DND-41 (cell line): Measurements from ENCODE around the gene ELF1.

Experiments used
- EZH2 ChIP-seq: IDR thresholded peaks from 3 replicates; pipeline ENCODE4 v1.6.1; 2012; ENCODE audit warnings: borderline replicate concordance, low read depth, mild to moderate bottlenecking, moderate library complexity, low read length, inconsistent platforms; ENCODE audit not compliant: severe bottlenecking
- TF ChIP-seq, protein P1 (sequence below): IDR thresholded peaks from 2 replicates; pipeline ENCODE4 v1.5.1; 2012; ENCODE audit warnings: borderline replicate concordance, low read length, moderate library complexity, mild to moderate bottlenecking; ENCODE audit not compliant: poor library complexity, severe bottlenecking; ENCODE audit errors: extremely low read depth

DNA sequence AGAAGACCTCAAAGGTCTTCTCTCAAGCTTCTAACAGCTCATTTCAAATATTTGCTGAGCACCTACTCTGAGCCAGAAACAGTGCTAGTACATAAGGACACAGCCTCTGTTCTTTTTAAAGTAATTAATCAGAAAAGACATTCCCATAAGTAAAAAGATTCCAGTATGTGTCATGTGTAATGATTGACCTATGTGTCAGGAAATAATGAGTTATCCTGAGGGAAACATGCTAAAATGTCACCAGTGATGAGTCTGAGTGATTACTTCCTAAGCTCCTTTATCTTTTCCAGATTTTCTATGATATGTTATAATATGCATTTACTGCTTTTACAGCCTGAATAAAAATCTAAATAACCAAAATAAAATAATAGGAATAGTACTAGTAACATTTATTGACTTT, 122.1 kb downstream of the ELF1 start:
- TF ChIP-seq, protein P1, sequence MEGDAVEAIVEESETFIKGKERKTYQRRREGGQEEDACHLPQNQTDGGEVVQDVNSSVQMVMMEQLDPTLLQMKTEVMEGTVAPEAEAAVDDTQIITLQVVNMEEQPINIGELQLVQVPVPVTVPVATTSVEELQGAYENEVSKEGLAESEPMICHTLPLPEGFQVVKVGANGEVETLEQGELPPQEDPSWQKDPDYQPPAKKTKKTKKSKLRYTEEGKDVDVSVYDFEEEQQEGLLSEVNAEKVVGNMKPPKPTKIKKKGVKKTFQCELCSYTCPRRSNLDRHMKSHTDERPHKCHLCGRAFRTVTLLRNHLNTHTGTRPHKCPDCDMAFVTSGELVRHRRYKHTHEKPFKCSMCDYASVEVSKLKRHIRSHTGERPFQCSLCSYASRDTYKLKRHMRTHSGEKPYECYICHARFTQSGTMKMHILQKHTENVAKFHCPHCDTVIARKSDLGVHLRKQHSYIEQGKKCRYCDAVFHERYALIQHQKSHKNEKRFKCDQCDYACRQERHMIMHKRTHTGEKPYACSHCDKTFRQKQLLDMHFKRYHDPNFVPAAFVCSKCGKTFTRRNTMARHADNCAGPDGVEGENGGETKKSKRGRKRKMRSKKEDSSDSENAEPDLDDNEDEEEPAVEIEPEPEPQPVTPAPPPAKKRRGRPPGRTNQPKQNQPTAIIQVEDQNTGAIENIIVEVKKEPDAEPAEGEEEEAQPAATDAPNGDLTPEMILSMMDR = no peak
- no peak for TF ChIP-seq EZH2
